HepG2 (cell line): Measurements from ENCODE around the gene CCN2. TPM values are rescaled to one million over a fixed set of nuclear protein-coding genes. Genes with fewer than 3 reads are reported as not detected.

Experiments used
- AKAP8 ChIP-seq: sonication (generic); formaldehyde crosslinking; IDR thresholded peaks from 2 replicates; pipeline ENCODE4 v1.5.1; 2020; ENCODE audit warnings: mild to moderate bottlenecking, missing genetic modification reagents
- ATF7-NPFF ChIP-seq: sonication (generic); formaldehyde crosslinking; IDR thresholded peaks from 2 replicates; pipeline ENCODE4 v1.8.1; 2023; ENCODE audit warnings: mild to moderate bottlenecking, low read depth, missing genetic modification reagents, moderate library complexity
- CEBPB ChIP-seq: IDR thresholded peaks from 2 replicates; pipeline ENCODE4 v1.6.1; 2011; ENCODE audit warnings: low read depth, low read length, improper control_type of control experiment, borderline replicate concordance
- CSRNP2 ChIP-seq: sonication (generic); formaldehyde crosslinking; conservative IDR thresholded peaks from 2 replicates; pipeline ENCODE4 v1.8.0; 2022; ENCODE audit warnings: low read depth, missing genetic modification reagents
- EHMT2 ChIP-seq: fragments of 200-600 bp; sonication (generic); IDR thresholded peaks from 2 replicates; pipeline ENCODE4 v1.7.0; 2017; ENCODE audit warnings: antibody characterized with exemption, low read depth, low read length, borderline replicate concordance
- GATA4 ChIP-seq: sonication (generic); IDR thresholded peaks from 2 replicates; pipeline ENCODE4 v1.6.1; 2016; ENCODE audit warnings: antibody characterized with exemption, low read depth, borderline replicate concordance
- ISL2 ChIP-seq: sonication (generic); formaldehyde crosslinking; IDR thresholded peaks from 2 replicates; pipeline ENCODE4 v1.5.0; 2020; ENCODE audit warnings: missing genetic modification reagents
- MYC ChIP-seq: sonication (generic); formaldehyde crosslinking; IDR thresholded peaks from 2 replicates; pipeline ENCODE4 v1.9.0; 2021; ENCODE audit warnings: missing genetic modification reagents, borderline replicate concordance
- PATZ1 ChIP-seq: sonication (generic); formaldehyde crosslinking; IDR thresholded peaks from 2 replicates; pipeline ENCODE4 v1.4.0; 2020; ENCODE audit warnings: missing genetic modification reagents
- PITX1 ChIP-seq: sonication (generic); formaldehyde crosslinking; IDR thresholded peaks from 2 replicates; pipeline ENCODE4 v1.5.1; 2020; ENCODE audit warnings: mild to moderate bottlenecking, missing genetic modification reagents
- ZBTB3 ChIP-seq: sonication (generic); formaldehyde crosslinking; IDR thresholded peaks from 2 replicates; pipeline ENCODE4 v1.4.0; 2020; ENCODE audit warnings: low read depth, mild to moderate bottlenecking, moderate library complexity, missing genetic modification reagents, borderline replicate concordance
- ZFP82 ChIP-seq: sonication (generic); formaldehyde crosslinking; IDR thresholded peaks from 2 replicates; pipeline ENCODE4 v1.5.1; 2020; ENCODE audit warnings: mild to moderate bottlenecking, missing genetic modification reagents, borderline replicate concordance
- ZNF33A ChIP-seq: sonication (generic); formaldehyde crosslinking; IDR thresholded peaks from 2 replicates; pipeline ENCODE4 v1.5.1; 2020; ENCODE audit warnings: missing genetic modification reagents, mild to moderate bottlenecking, moderate library complexity, borderline replicate concordance
- ZNF354B ChIP-seq: sonication (generic); formaldehyde crosslinking; IDR thresholded peaks from 2 replicates; pipeline ENCODE4 v1.8.0; 2022; ENCODE audit warnings: mild to moderate bottlenecking, missing genetic modification reagents
- ZNF547 ChIP-seq: sonication (generic); formaldehyde crosslinking; IDR thresholded peaks from 2 replicates; pipeline ENCODE4 v1.5.1; 2020; ENCODE audit warnings: mild to moderate bottlenecking, missing genetic modification reagents
- ZNF552 ChIP-seq: sonication (generic); formaldehyde crosslinking; IDR thresholded peaks from 2 replicates; pipeline ENCODE4 v1.9.0; 2022; ENCODE audit warnings: missing genetic modification reagents, mild to moderate bottlenecking, borderline replicate concordance
- ZNF75D ChIP-seq: sonication (generic); formaldehyde crosslinking; IDR thresholded peaks from 2 replicates; pipeline ENCODE4 v1.8.1; 2023; ENCODE audit warnings: missing genetic modification reagents, mild to moderate bottlenecking, borderline replicate concordance
- ZNF816 ChIP-seq: sonication (generic); formaldehyde crosslinking; IDR thresholded peaks from 2 replicates; pipeline ENCODE4 v1.8.0; 2022; ENCODE audit warnings: missing genetic modification reagents, mild to moderate bottlenecking, borderline replicate concordance
- ZNF879 ChIP-seq: sonication (generic); formaldehyde crosslinking; IDR thresholded peaks from 2 replicates; pipeline ENCODE4 v1.8.1; 2023; ENCODE audit warnings: missing genetic modification reagents
- polyA plus RNA-seq, 8 experiments: library from polyadenylated mRNA; depleted of rRNA in 3 of 8; stranded (reverse) in 7 of 8; unstranded in 1 of 8; fragments of >200 nt; fragmentation: Illumina TruSeq in 4 of 8; extraction: Trizol in 4 of 8; gene quantifications; 2 replicates each; pipeline versions ENCODE4 v1.2.1 to v1.2.3, GENCODE V29; 2011 to 2016; ENCODE audit warnings: low read depth in 4 of 8, missing spikeins in 1 of 8, mixed read lengths in 1 of 8; ENCODE audit not compliant: insufficient read depth in 1 of 8
- total RNA-seq, 5 experiments: library from RNA; depleted of rRNA; stranded (reverse); fragments of >200 nt; fragmentation: Illumina TruSeq; extraction: Trizol; gene quantifications; 2 replicates each; pipeline ENCODE4 v1.2.3, GENCODE V29; 2016; ENCODE audit warnings: low read depth in 1 of 5
- TF ChIP-seq, protein P1 (sequence below): sonication (generic); formaldehyde crosslinking; IDR thresholded peaks from 2 replicates; pipeline ENCODE4 v1.4.0; 2020; ENCODE audit warnings: missing genetic modification reagents
- TF ChIP-seq, protein P2 (sequence below): sonication (generic); formaldehyde crosslinking; IDR thresholded peaks from 2 replicates; pipeline ENCODE4 v1.4.0; 2020; ENCODE audit warnings: missing genetic modification reagents
- TF ChIP-seq, protein P3 (sequence below): sonication (generic); formaldehyde crosslinking; IDR thresholded peaks from 2 replicates; pipeline ENCODE4 v1.4.0; 2020; ENCODE audit warnings: mild to moderate bottlenecking, missing genetic modification reagents
- TF ChIP-seq, protein P4 (sequence below): sonication (generic); formaldehyde crosslinking; IDR thresholded peaks from 2 replicates; pipeline ENCODE4 v1.8.0; 2023; ENCODE audit warnings: mild to moderate bottlenecking, missing genetic modification reagents

Gene CCN2
- total and polyA plus RNA-seq, 2 of the 13 experiments (the other 11 are each of a cell fraction or from before 2014, with no cell fraction given), result 34.7 to 316 TPM

- TF ChIP-seq, protein P1, sequence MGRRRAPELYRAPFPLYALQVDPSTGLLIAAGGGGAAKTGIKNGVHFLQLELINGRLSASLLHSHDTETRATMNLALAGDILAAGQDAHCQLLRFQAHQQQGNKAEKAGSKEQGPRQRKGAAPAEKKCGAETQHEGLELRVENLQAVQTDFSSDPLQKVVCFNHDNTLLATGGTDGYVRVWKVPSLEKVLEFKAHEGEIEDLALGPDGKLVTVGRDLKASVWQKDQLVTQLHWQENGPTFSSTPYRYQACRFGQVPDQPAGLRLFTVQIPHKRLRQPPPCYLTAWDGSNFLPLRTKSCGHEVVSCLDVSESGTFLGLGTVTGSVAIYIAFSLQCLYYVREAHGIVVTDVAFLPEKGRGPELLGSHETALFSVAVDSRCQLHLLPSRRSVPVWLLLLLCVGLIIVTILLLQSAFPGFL (CRISPR knock-in tag), result no peak
- no peak for TF ChIP-seq MYC (CRISPR knock-in tag)
- peak; percentile 52; the same call in 1 of the 2 replicates for TF ChIP-seq PATZ1 (CRISPR knock-in tag)
- TF ChIP-seq, protein P2, sequence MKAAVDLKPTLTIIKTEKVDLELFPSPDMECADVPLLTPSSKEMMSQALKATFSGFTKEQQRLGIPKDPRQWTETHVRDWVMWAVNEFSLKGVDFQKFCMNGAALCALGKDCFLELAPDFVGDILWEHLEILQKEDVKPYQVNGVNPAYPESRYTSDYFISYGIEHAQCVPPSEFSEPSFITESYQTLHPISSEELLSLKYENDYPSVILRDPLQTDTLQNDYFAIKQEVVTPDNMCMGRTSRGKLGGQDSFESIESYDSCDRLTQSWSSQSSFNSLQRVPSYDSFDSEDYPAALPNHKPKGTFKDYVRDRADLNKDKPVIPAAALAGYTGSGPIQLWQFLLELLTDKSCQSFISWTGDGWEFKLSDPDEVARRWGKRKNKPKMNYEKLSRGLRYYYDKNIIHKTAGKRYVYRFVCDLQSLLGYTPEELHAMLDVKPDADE (CRISPR knock-in tag), result no peak
- no peak for TF ChIP-seq ZNF879 (CRISPR knock-in tag)
- TF ChIP-seq CSRNP2 (CRISPR knock-in tag), result no peak
- peak; percentile 69; the same call in 1 of the 2 replicates for TF ChIP-seq PITX1 (CRISPR knock-in tag)
- no peak for TF ChIP-seq AKAP8 (CRISPR knock-in tag)
- TF ChIP-seq ZNF75D (CRISPR knock-in tag), result no peak
- 0 out of 2 replicates have a peak, but pooled peaks have one; percentile 23 for TF ChIP-seq ATF7-NPFF (CRISPR knock-in tag)
- peak; percentile 80; the same call in 1 of the 2 replicates for TF ChIP-seq ZNF33A (CRISPR knock-in tag)
- TF ChIP-seq ZNF547 (CRISPR knock-in tag), result no peak
- no peak for TF ChIP-seq ZBTB3 (CRISPR knock-in tag)
- peak; percentile 44; the same call in 1 of the 2 replicates for TF ChIP-seq CEBPB
- no peak for TF ChIP-seq ZNF816 (CRISPR knock-in tag)
- peak; percentile 89 for TF ChIP-seq ISL2 (CRISPR knock-in tag)
- TF ChIP-seq ZNF354B (CRISPR knock-in tag), result no peak
- TF ChIP-seq, protein P3, sequence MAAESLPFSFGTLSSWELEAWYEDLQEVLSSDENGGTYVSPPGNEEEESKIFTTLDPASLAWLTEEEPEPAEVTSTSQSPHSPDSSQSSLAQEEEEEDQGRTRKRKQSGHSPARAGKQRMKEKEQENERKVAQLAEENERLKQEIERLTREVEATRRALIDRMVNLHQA (CRISPR knock-in tag), result no peak
- TF ChIP-seq EHMT2, result peak; percentile 79; the same call in 1 of the 2 replicates
- TF ChIP-seq ZNF552 (CRISPR knock-in tag), result no peak
- TF ChIP-seq, protein P4, sequence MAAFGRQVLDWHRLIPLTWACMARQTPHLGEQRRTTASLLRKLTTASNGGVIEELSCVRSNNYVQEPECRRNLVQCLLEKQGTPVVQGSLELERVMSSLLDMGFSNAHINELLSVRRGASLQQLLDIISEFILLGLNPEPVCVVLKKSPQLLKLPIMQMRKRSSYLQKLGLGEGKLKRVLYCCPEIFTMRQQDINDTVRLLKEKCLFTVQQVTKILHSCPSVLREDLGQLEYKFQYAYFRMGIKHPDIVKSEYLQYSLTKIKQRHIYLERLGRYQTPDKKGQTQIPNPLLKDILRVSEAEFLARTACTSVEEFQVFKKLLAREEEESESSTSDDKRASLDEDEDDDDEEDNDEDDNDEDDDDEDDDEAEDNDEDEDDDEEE (CRISPR knock-in tag), result no peak
- no peak for TF ChIP-seq ZFP82 (CRISPR knock-in tag)
- peak; percentile 63; the same call in 1 of the 2 replicates for TF ChIP-seq GATA4
Observed at GRCh38 chr6:131976545-131977061, 25.4 kb upstream of the CCN2 start (continued).
